Globus pallidus (tissue), 1 donor: ENCODE results near the gene DNAJB13.

Source experiments
- DNase-seq: peaks from one replicate; pipeline ENCODE4 v3.0.0-alpha.2; 2015; ENCODE audit warnings: low spot score

Gene DNAJB13

GRCh38 chr11:74000307-74001133, 49.7 kb downstream of the DNAJB13 start:
- no peak for DNase-seq

- no peak for DNase-seq
These were observed 51.0 kb downstream of the DNAJB13 start for GRCh38 chr11:74001822-74002286.

GRCh38 chr11:74002832-74003231, 52.0 kb downstream of the DNAJB13 start:
- no peak for DNase-seq

- no peak for DNase-seq
These were observed 53.3 kb downstream of the DNAJB13 start for GRCh38 chr11:74004046-74004695.

GRCh38 chr11:74004759-74005615, 54.2 kb downstream of the DNAJB13 start:
- DNase-seq, result no peak

GRCh38 chr11:74005721-74006517, 55.1 kb downstream of the DNAJB13 start:
- no peak for DNase-seq

- DNase-seq, result no peak
These were observed 56.0 kb downstream of the DNAJB13 start for GRCh38 chr11:74006743-74007304.

GRCh38 chr11:74007691-74008372, 57.0 kb downstream of the DNAJB13 start:
- DNase-seq, result no peak

GRCh38 chr11:74008373-74009229, 57.8 kb downstream of the DNAJB13 start, which contains the start of gene UCP3:
Gene UCP3 (minus strand): TSS chr11:74009085. CDS start chr11:74007042, 2,043 bp downstream.
- no peak for DNase-seq

GRCh38 chr11:74009230-74009547, 58.4 kb downstream of the DNAJB13 start:
- no peak for DNase-seq

- DNase-seq, result no peak
These were observed 59.0 kb downstream of the DNAJB13 start for GRCh38 chr11:74009675-74010305.

GRCh38 chr11:74010306-74011300, 59.8 kb downstream of the DNAJB13 start:
- no peak for DNase-seq

- no peak for DNase-seq
These were observed 60.7 kb downstream of the DNAJB13 start for GRCh38 chr11:74011360-74012073.

GRCh38 chr11:74012074-74012809, 61.4 kb downstream of the DNAJB13 start:
- no peak for DNase-seq

- no peak for DNase-seq
These were observed 62.3 kb downstream of the DNAJB13 start for GRCh38 chr11:74013141-74013540.

- no peak for DNase-seq
These were observed 64.1 kb downstream of the DNAJB13 start for GRCh38 chr11:74014880-74015279.
